SK-N-DZ (cell line): ENCODE measurements around the gene CLCA2.

Experiments used
- DNase-seq: peaks from one replicate; pipeline ENCODE4 v3.0.0-alpha.2; 2015; ENCODE audit warnings: low spot score

CLCA2 gene

DNA sequence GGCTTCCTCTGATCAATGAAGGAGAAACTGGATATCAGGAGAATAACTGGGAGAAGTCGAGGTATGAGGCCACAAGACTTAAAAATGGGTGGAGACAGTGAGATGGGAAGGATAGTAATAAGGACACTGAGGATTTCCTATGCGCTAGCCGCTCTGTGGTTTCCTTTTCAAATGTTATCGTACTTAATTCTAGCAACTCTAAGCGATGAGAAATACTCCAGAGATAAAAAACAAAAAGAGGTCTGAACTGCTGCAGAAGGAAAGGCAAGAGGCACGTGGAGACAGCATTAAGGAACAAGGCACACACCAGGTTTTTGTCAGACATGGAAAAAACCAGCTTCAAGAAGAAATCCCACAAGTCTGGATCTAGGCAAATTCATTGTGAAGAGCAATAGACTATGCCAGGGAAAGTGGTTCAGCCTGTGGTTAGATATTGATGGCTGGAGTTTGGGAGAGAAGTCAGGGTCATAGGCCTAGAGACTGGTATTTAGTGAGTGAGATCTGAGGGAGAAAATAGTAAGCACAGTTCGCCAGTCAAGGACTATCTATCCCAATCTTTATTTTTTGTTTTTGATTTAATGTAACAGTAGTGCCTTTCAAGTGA is 5.3 kb downstream of the CLCA2 start:
- no peak for DNase-seq

DNA sequence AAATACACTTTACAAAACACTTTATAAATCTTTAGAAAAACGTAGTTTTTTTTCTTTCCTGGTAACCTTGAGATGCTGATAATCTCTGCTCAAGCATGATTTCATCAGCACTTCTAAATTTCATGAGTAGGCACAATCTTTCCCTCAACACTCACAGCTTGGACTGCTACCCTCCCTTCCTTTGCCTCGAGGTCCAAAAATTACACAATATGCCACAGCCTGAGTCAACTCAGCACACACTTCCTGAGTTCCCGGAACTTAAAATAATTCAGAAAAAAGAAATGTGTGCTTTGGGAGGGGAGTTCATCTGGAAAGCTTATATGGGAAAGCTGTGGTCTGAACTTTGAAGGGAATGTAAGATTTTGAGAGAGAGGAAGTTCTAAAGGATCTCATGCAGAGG is 5.9 kb downstream of the CLCA2 start:
- DNase-seq: no peak

DNA sequence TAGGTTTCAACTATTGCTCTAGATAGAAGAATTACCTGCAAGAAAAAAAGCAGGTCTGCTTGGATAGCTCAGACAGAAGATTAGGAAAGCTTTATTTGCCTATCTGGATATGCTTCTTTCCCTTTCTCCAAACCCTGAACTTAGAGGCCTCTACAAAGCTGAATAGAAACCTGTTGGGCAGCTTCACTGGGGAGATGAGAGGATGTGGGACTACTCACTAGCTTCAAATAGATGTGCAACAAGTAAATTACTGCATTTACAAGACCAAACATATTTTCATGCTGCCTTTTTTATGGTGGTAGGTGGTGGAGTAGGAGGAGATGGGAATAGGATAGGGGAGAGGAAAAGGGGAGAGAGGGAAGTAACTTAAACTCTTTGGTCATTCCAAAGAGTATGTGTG is 6.4 kb downstream of the CLCA2 start:
- DNase-seq: no peak

DNA sequence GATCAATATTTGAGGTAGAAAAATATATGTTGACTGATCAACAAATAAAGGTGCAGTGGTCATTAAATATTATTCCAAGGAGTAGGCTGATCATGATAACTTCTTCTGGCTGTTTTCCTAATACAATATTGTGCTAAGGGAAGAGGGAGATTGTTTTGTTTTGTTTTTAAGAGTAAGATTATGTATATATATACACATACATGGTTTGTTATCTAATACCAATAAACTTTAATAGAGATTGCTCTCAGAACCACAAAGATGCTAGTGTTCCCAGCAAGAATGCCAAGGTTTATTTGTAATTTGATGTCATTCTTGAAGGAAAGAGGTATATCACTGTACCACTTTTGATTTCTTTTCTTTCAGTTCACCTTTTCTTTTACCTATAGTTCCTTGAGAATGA is 10.1 kb downstream of the CLCA2 start:
- no peak for DNase-seq

DNA sequence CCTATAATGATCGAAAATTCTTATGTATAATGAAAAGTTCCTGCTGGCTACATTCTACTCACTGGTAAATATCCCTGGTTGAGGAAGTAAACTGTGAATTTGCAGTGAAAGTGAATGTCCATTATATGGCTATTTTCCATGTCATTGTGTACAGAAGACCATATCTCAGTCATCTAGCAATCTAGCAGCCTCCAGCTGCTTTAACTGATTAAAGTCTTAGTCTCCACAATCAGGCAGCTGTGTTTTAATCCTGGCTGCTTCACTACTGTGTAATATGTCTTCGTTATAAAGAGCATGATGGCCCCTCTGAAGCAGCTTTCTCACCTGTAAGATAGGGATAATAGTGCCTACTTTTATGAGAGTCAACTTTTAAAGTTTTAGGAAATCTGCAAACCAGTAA is 11.4 kb downstream of the CLCA2 start:
- DNase-seq: no peak

DNA sequence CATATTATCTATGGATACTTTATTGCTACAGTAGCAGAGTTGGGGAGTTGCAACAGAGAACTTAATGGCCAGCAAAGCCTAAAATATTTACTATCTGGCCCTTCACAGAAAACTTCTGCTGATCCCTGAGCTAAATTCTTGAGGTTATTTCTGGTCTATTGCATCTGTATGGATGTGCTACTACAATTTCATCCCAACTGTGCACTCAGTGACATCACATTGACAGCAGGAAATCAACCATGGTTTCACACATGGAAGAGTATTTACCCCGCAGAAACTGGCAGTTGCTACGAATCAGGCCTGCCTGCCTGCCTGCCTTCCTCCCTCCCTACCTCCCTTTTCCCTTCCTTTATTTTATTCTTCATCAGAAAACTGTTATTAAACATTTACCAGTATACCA is 12.1 kb downstream of the CLCA2 start:
- DNase-seq: no peak

DNA sequence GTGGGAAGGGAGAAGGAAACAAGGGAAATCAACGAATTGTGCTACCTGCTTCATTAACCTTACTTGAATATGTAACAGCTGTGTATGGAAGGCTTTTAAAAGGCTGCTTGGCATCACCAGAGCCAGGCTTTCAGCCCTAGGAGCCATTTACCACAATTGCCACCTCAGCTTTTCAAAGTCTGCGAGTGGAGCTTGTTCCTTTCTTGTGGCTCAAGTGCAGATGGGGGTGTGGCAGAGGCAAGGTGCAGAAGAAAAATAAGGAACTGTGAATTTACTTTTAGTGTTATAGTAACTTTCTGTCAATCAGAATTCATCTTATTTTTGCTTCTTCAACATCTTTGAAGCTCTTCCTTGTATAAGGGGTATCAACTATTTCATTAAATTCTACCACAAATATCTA is 17.6 kb downstream of the CLCA2 start:
- DNase-seq: no peak

DNA sequence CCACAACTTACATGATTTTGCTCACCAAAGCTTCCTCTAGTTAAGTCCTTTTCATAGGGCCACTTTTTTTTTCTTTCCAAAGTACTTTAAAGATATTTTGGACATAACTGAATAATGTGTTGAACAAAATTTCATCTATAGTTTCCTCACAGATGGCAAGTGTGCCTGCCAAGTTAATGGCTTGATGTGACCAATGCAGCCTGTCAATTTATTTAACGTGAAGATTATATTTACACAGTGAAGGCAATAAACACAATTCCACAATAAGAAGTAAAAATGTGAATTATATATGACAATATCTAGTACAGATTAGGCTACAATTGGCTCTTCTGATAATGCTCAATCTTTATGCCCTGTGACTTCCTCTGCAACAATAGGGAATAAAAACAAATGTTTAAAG is 18.0 kb downstream of the CLCA2 start:
- no peak for DNase-seq

DNA sequence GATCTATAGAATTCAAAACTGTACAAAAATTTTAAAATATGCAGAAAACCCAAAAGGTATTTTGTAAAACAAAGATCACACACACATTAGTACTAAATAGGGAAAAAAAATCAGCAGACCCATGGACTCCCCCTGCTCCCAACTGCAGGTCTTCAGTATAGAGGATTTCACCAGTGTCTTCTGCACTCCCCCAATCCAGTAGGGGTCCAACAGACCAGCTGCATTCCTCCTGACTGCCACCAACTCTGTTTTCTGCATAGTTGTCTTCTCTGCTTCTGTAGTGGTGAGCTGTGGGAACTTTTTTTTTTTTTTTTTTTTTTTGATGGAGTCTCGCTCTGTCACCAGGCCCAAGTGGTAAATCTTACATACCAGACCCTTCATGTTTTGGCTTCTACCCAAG is 21.9 kb downstream of the CLCA2 start:
- DNase-seq: no peak

DNA sequence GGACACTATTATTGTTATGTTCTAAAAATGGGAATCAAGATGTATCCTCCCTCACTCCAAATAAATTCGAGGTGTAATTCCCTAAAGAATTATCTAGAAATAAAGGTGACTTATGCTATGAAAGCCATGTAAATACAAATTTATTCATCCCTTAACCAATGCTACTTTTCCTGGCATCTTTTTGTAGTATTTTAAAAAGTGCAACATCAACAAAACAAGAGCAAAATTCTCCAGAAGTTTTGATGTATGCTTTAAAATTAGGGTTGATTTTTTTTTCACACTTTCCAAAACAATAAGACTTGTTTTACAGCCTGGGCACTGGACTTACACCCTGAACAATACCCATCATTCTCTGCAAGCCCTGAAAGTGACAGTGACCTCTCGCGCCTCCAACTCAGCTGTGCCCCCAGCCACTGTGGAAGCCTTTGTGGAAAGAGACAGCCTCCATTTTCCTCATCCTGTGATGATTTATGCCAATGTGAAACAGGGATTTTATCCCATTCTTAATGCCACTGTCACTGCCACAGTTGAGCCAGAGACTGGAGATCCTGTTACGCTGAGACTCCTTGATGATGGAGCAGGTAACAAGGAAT is 23.3 kb downstream of the CLCA2 start:
- no peak for DNase-seq

DNA sequence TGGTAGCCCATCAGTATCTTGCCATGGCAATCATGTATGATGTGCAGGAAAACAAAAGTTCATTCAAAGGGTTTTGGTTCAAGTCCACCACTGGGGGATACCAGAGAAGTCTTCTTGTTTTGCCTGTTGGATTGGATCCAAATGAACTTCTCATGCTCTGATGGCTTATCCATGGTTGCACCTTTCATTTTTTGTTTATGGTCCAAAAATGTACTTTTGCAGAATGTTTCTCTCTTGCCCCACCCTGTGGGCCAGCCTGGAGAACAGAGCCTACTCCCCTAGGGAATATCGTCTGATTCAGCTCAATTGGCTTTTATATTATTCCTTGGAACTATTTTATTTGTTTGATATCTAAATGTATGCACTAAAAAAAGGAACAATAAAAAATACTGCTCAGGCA is 24.7 kb downstream of the CLCA2 start:
- DNase-seq: no peak

DNA sequence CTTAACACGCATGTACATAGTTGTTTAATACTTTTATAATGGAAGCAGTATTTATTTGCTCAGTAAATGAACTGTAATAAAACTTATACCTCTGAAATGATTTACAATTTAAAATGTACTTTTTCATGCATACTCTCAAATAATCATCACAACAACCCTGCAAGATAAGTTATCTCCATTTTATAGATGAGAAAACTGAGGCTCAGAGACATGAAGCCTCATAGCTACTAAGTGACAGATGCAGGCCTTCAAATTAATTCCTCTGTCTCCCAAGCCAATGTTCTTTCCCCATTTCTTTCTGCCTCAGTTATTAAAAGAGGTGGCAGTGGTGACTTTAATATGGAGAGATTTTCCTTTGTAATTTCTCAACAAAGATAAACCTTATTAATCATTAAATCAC is 25.1 kb downstream of the CLCA2 start:
- no peak for DNase-seq

DNA sequence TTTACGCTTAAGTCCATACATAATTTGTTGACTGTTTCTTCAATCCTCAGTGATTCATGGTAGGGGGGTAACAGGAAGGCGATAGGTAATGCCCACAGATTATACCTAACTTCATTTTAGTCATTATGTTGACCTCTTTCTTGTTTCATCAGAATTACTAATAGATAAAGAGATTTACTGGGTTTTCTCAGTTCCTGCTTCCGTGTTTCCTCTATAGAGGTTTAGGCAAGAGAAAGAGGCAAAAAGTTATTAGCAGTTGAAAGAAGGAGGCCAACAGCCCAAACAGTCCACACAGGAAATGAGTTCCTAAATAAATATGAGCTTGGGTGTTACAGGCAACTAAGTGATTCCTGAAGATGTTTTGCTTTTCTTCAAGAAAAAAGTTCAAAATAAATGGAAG is 26.9 kb downstream of the CLCA2 start:
- DNase-seq: no peak

DNA sequence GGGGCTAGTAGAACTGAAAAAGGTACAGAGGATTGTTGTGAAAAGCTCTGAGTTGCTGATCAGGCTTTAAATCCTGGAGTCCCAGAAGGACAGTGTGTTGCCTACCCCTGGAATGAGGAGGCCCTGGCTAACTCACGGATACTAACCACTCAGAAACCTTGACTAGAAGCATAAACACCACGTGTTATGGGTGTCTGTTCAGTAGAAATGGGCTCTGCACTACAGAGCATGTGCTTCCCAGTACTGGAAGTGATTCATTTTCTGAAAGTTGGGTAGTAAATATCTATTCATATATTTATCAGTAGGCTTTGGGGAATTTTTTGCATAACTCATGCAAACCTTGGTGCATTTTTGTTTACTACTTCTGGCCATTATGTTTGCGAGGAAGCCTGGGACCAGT is 29.7 kb downstream of the CLCA2 start:
- DNase-seq: no peak

DNA sequence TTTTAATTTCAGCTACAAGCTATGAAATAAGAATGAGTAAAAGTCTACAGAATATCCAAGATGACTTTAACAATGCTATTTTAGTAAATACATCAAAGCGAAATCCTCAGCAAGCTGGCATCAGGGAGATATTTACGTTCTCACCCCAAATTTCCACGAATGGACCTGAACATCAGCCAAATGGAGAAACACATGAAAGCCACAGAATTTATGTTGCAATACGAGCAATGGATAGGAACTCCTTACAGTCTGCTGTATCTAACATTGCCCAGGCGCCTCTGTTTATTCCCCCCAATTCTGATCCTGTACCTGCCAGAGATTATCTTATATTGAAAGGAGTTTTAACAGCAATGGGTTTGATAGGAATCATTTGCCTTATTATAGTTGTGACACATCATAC is 31.1 kb downstream of the CLCA2 start:
- DNase-seq: no peak

DNA sequence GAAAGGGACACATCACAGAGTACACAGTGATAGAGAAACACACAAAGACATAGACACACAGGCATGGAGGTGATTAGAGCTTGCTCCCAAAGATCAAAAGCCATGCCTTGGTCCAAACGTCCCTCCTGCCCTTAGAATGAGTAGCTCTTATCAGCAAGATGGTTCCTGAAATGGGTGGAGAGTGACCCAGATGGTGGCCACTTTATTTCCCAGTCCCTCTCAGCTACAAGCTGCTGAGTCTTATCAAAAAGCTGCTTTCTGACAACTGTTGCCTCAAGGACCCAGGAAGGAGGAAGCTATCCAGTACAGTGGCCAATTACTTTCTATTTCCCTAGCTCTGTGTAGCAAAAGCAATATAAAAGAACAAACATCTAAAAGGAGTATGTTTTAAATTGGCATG is 37.0 kb downstream of the CLCA2 start:
- no peak for DNase-seq

DNA sequence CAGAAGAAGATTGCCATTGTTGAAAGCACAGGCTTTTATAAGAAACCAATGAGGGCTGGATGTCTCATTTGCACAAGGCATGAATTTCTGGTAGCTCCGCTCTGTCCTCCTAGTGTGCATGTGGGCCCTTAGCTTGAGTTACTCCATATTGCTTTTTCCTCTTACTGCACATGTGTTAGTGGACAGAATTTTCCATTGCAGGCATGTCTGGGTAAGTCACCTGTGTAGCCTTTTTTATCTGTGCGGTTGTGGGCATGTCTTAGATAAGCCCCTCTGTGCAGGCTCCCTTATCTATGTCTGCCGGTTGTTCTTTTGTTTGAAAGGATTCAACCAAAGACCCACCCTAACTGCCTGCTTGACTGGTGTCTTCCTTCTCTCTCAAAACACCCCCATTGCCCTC is 37.5 kb downstream of the CLCA2 start:
- DNase-seq: no peak

DNA sequence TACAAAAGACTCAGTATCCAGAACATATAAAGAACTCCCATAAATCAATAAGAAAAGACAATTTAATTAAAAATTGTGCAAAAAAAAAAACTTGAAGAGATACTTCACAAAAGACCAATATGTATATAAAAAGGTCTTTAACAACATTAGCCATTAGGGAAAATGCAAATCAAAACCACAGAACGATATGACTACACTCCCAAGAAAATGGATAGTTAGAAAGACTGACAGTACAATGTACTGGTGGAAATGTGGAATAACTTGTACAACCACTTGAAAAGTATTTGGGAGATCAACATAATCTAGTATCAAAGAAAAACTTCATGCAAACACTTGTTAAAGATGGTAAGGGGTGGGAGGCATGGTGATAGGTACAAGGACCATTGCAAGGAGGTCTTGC is 40.8 kb downstream of the CLCA2 start:
- DNase-seq: no peak

DNA sequence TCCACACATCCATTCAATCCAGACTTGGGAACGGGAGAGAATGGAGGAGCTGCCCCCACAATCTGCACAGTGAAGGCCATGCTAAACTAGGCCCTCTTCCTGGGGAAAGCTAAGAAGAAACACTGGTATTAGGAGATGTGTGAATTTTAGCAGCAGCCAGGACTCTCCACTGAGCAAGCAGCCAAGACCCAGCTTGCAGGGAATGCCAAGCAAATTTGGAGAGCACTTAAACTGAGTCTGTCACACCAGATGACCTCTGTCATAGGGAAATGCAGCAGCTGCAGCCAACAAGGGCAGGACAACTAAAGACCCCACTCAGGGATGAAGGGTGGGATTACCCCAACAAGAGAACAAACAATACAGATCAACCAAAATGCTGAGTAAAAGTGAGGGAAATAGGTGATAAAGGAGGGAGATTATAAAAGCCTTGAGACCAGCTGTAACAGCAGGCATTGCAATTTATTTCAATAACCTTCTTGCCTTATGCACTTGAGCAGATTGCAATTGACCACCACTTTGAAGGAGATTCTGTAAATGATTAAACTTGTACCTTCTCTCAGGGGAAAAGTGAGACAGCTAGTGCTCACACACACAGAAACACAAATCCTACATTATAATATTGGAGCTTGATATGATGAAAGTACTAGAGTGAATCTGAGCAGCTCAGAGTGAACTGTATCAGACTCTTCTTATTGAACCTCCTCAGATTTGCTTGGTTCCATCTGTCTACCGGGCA is 42.3 kb downstream of the CLCA2 start:
- no peak for DNase-seq

DNA sequence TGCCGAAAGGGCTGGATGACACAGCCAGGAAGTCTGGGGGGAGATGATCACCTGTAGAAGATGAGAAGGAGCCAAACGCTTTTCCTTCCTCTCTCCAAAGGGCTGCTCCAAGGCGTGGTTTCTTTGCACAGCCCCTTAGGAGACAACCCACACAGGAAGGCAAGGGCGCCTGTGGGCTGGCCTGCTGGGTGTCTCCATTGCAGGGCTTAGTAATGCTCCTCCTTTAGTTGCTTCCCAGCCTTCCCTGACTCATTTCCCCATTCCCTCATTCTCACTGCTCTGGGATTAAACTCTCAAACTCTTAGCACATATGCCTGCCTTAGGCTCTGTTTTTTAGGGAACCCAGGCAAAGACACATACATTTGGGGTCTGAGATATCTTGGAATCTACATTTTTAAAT is 43.0 kb downstream of the CLCA2 start:
- no peak for DNase-seq

DNA sequence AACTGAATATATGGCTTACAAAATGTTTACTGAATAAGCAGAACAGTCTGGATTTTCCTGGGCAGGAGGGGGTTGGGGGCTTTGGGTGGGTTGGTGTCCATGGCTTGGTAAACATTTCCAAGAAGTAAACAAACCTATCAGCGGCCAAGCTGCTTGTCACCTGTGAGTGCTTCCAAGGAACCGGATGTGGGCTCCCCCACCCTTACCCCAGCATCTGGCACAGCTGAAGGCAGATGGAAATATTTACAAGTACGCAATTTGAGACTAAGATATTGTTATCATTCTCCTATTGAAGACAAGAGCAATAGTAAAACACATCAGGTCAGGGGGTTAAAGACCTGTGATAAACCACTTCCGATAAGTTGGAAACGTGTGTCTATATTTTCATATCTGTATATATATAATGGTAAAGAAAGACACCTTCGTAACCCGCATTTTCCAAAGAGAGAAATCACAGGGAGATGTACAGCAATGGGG is 44.6 kb downstream of the CLCA2 start, which contains the start of gene CLCA1:
TSS of gene CLCA1 (plus strand) at position 427 of the 477 bp plus-strand sequence. CDS start at position 472, 45 bp downstream.
- DNase-seq: no peak

DNA sequence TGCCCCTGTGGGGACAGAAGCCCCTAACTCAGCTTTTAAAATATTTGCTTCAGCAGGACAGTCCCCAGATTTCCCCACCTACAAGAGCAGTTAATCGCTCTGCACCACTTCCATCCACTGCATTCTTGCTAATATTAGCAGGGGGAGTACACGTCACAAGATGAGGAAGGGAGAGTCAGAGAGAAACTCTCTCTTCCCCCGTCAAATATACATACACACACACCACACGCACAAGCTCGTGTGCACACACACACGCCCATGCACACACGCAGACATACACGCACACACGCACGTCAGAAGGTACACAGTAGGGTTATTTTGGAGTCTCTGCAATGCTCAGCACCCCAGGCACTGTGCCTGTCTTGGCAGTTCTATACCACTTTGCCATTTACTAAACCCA is 46.9 kb downstream of the CLCA2 start:
- DNase-seq: no peak

DNA sequence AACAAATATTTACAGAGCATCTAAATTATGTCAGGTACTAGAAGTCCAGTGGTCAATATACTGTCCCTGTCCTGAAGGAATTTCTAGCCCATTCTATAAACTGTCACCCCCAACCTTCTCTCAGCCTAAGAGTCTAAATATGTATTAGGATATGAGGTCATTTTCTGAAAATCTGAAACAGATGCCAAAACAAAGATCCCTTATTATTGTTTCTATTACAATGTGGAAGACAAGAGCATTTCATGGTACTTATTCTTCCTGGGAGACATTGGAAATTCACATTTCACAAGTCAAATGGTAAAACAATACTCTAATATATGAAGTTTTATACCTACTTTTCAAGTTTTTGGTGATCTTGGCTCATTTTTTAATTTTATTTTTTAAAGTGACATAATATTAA is 47.3 kb downstream of the CLCA2 start:
- no peak for DNase-seq
